Thyroid gland (tissue), 4 donors: ENCODE data around the gene SLCO4A1. TPM values are rescaled to one million over a fixed set of nuclear protein-coding genes. Genes with fewer than 3 reads are reported as not detected.
A peak's percentile ranks its signal among the peaks of the same experiment; 100 is the strongest.

Experiments used
- DNase-seq, 2 donors: peaks; one replicate each; pipeline ENCODE4 v3.0.0-alpha.2; 2019
- H3K27ac ChIP-seq, 3 donors: fragments of 200-600 bp; sonication (generic); 1 replicate in 2 of 3; 2 replicates in 1 of 3; pipeline ENCODE4 v1.5.1; 2016 to 2019; ENCODE audit warnings: mild to moderate bottlenecking in 1 of 3, moderate library complexity in 1 of 3
- H3K27me3 ChIP-seq: fragments of 200-600 bp; sonication (generic); one replicate; pipeline ENCODE4 v1.5.1; 2019
- H3K36me3 ChIP-seq, 2 donors: fragments of 200-600 bp; sonication (generic); one replicate each; pipeline ENCODE4 v1.5.1; 2016 to 2019
- H3K4me1 ChIP-seq, 2 donors: fragments of 200-600 bp; sonication (generic); one replicate each; pipeline ENCODE4 v1.5.1; 2017 to 2019
- H3K4me3 ChIP-seq, 3 donors: fragments of 200-600 bp; sonication (generic); replicated peaks in 1 of 3; 1 replicate in 2 of 3; 2 replicates in 1 of 3; pipeline ENCODE4 v1.5.1; 2016; ENCODE audit warnings: mild to moderate bottlenecking in 1 of 3
- H3K9me3 ChIP-seq: fragments of 200-600 bp; sonication (generic); one replicate; pipeline ENCODE4 v1.5.1; 2017
- CTCF ChIP-seq, 6 experiments: fragments of 200-600 bp in 3 of 6; fragments of 450-650 bp in 3 of 6; sonication (generic) in 3 of 6; IDR thresholded peaks; one replicate each; pipeline ENCODE4 v1.5.1; 2016 to 2019; ENCODE audit warnings: antibody characterized with exemption in 6 of 6, mild to moderate bottlenecking in 2 of 6, inconsistent platforms in 1 of 6, moderate library complexity in 1 of 6
- POLR2A ChIP-seq, 2 donors: fragments of 450-650 bp; IDR thresholded peaks; one replicate each; pipeline ENCODE4 v1.6.1; 2017; ENCODE audit warnings: antibody characterized with exemption in 2 of 2, mild to moderate bottlenecking in 2 of 2, moderate library complexity in 1 of 2
- WGBS, 2 donors: methylation state at CpG; one replicate each; pipeline ENCODE4 v1.1.5; 2017; 5-methylcytosine and 5-hydroxymethylcytosine counted together
- intact Hi-C: fragments of 100-400 bp; cut with DNase I; formaldehyde crosslinking; loops from one replicate; pipeline ENCODE4 v1.15.1; 2023
- total RNA-seq, 4 donors: library from RNA; depleted of rRNA; stranded (reverse); fragments of >200 nt; gene quantifications; one replicate each; pipeline ENCODE4 v1.2.3, GENCODE V29; 2016

The SLCO4A1 gene
- total RNA-seq, 4 donors from 2014 or later, result 5.3 to 18.3 (median 6.7) TPM

GRCh38 chr20:62622877-62623487, 19.3 kb upstream of the SLCO4A1 start:
- H3K4me3 ChIP-seq, result no peak overlapping the region
- intact Hi-C loops, result no loop called here
- peaks cover 18 to 33% of the 10 kb centered on the region in 2 donors for H3K4me1 ChIP-seq
- H3K9me3 ChIP-seq, result no peaks in the 10 kb centered on the region
- no peaks in the 10 kb centered on the region for H3K36me3 ChIP-seq
- 64 to 73% methylated on average over 12 to 26 of the region's 29 CpGs for whole genome bisulfite sequencing, 2 donors
- H3K27me3 ChIP-seq, result no peaks in the 10 kb centered on the region
- TF ChIP-seq CTCF (IDR thresholded peaks at IDR 0.05) (no peak), POLR2A (IDR thresholded peaks at IDR 0.05) (no peak)
- no peak for DNase-seq
- peak overlapping the region; percentile 98 to 100 (median 100) for H3K27ac ChIP-seq

GRCh38 chr20:62623488-62624324, 18.6 kb upstream of the SLCO4A1 start:
- peak; percentile 99 for DNase-seq
- peak overlapping the region; percentile 98 to 100 (median 100) for H3K27ac ChIP-seq
- TF ChIP-seq POLR2A (IDR thresholded peaks at IDR 0.05), result peak in 1 of 2 donors; percentile 77
- TF ChIP-seq CTCF (IDR thresholded peaks at IDR 0.05), result peak in 3 of 6 experiments; percentile 10 to 27 (median 22)
- H3K36me3 ChIP-seq, result no peaks in the 10 kb centered on the region
- WGBS, 2 donors, result 4 to 10% methylated on average over 12 to 23 of the region's 23 CpGs
- H3K27me3 ChIP-seq, result no peaks in the 10 kb centered on the region
- intact Hi-C loops, result no loop called here
- no peak overlapping the region for H3K4me3 ChIP-seq
- peaks cover 18 to 38% of the 10 kb centered on the region in 2 donors for H3K4me1 ChIP-seq
- no peaks in the 10 kb centered on the region for H3K9me3 ChIP-seq

GRCh38 chr20:62624325-62624690, 18.0 kb upstream of the SLCO4A1 start:
- peak overlapping the region; percentile 98 to 100 (median 100) for H3K27ac ChIP-seq
- H3K9me3 ChIP-seq, result no peaks in the 10 kb centered on the region
- no peak overlapping the region for H3K4me3 ChIP-seq
- no peaks in the 10 kb centered on the region for H3K36me3 ChIP-seq
- intact Hi-C loops, result no loop called here
- 64 to 87% methylated on average over 3 to 5 of the region's 9 CpGs for WGBS, 2 donors
- TF ChIP-seq POLR2A (IDR thresholded peaks at IDR 0.05) (no peak), CTCF (IDR thresholded peaks at IDR 0.05) (no peak)
- H3K27me3 ChIP-seq, result no peaks in the 10 kb centered on the region
- H3K4me1 ChIP-seq, result peaks cover 18 to 38% of the 10 kb centered on the region in 2 donors
- no peak for DNase-seq

GRCh38 chr20:62624719-62625453, 17.4 kb upstream of the SLCO4A1 start:
- no peak for TF ChIP-seq POLR2A (IDR thresholded peaks at IDR 0.05)
- no peaks in the 10 kb centered on the region for H3K36me3 ChIP-seq
- intact Hi-C loops, result no loop called here
- DNase-seq, result no peak
- H3K9me3 ChIP-seq, result no peaks in the 10 kb centered on the region
- peak overlapping the region; percentile 98 to 100 (median 100) for H3K27ac ChIP-seq
- H3K4me3 ChIP-seq, result no peak overlapping the region
- peaks cover 18 to 38% of the 10 kb centered on the region in 2 donors for H3K4me1 ChIP-seq
- no peaks in the 10 kb centered on the region for H3K27me3 ChIP-seq
- 87 to 91% methylated on average over 27 to 30 of the region's 32 CpGs for WGBS, 2 donors

GRCh38 chr20:62625516-62625915, 16.8 kb upstream of the SLCO4A1 start:
- no peak for DNase-seq
- Histone ChIP-seq H3K4me1 (peaks cover 18 to 38% of the 10 kb centered on the region in 2 donors), H3K27ac (no peak overlapping the region), H3K36me3 (no peaks in the 10 kb centered on the region), H3K27me3 (no peaks in the 10 kb centered on the region), H3K9me3 (no peaks in the 10 kb centered on the region), H3K4me3 (no peak overlapping the region)
- WGBS, 2 donors, result 93 to 95% methylated on average over 13 to 18 of the region's 21 CpGs
- intact Hi-C loops, result no loop called here
- TF ChIP-seq POLR2A (IDR thresholded peaks at IDR 0.05), result no peak
- TF ChIP-seq CTCF (IDR thresholded peaks at IDR 0.05), result no peak
